CD1c-positive myeloid dendritic cell (primary cell): ENCODE measurements around the gene MEMO1.

Source experiments
- DNase-seq: peaks from one replicate; pipeline ENCODE4 v3.0.0-alpha.2; 2016; ENCODE audit errors: extremely low spot score

Gene MEMO1

GRCh38 chr2:31823558-31823957, 187.2 kb downstream of the MEMO1 start:
- no peak for DNase-seq

- no peak for DNase-seq
These were observed 188.2 kb downstream of the MEMO1 start for GRCh38 chr2:31822587-31822986.
